Naive thymus-derived CD8-positive, alpha-beta T cell (primary cell): ENCODE results near the gene LRRC23. TPM values are rescaled to one million over a fixed set of nuclear protein-coding genes. Genes with fewer than 3 reads are reported as not detected.

Experiments
- ATAC-seq, 2 donors: fragments of 150-1000 bp; cut with Tn5 transposase in 1 of 2; sonication (Bioruptor Pico), chemical (Tn5 transposase) in 1 of 2; 1 replicate in 1 of 2; 2 replicates in 1 of 2; pipeline ENCODE4 v1.10.0; 2021; ENCODE audit warnings: mild to moderate bottlenecking in 2 of 2, moderate library complexity in 2 of 2
- POLR2A ChIA-PET: fragments of 350-600 bp; sonication (Branson Sonifier 250); formaldehyde crosslinking; loops from one replicate; lab custom pipeline; 2021; ENCODE audit warnings: antibody characterized with exemption; lab: Charles Lee
- DNase-seq, 10 donors: peaks; one replicate each; pipeline versions ENCODE4 v3.0.0 to v3.0.0-alpha.2; 2020 to 2022
- H3K27ac Mint-ChIP-seq, 10 donors: one replicate each; pipeline ENCODE4 v1.8.0; 2020 to 2022; ENCODE audit warnings: mild to moderate bottlenecking in 10 of 10, mixed read lengths in 10 of 10, moderate library complexity in 4 of 10, inconsistent platforms in 1 of 10
- H3K27me3 Mint-ChIP-seq, 5 donors: one replicate each; pipeline ENCODE4 v1.8.0; 2021 to 2022; ENCODE audit warnings: mixed read lengths in 5 of 5
- H3K36me3 Mint-ChIP-seq, 3 donors: one replicate each; pipeline ENCODE4 v1.8.0; 2020 to 2022; ENCODE audit warnings: mixed read lengths in 3 of 3, mild to moderate bottlenecking in 2 of 3, inconsistent platforms in 1 of 3
- H3K4me1 Mint-ChIP-seq, 4 donors: one replicate each; pipeline ENCODE4 v1.8.0; 2021 to 2022; ENCODE audit warnings: mixed read lengths in 4 of 4
- H3K4me3 Mint-ChIP-seq, 10 donors: one replicate each; pipeline ENCODE4 v1.8.0; 2020 to 2022; ENCODE audit warnings: mild to moderate bottlenecking in 10 of 10, mixed read lengths in 10 of 10, moderate library complexity in 6 of 10, inconsistent platforms in 1 of 10
- H3K9me3 Mint-ChIP-seq, 9 donors: one replicate each; pipeline ENCODE4 v1.8.0; 2020 to 2022; ENCODE audit warnings: mixed read lengths in 9 of 9, mild to moderate bottlenecking in 3 of 9, inconsistent platforms in 1 of 9, moderate library complexity in 1 of 9
- polyA plus RNA-seq, 3 donors: library from polyadenylated mRNA; unstranded; fragments of 300-500 nt; fragmentation: Illumina TruSeq; gene quantifications; one replicate each; pipeline ENCODE4 v1.2.3, GENCODE V29; 2021
- total RNA-seq, 8 experiments: library from RNA in 2 of 8; stranded (reverse) in 2 of 8; gene quantifications; one replicate each; pipeline ENCODE4 v1.2.3 and lab custom pipeline; 2021 to 2026

Gene LRRC23
- total and polyA plus RNA-seq, 5 experiments from 2014 or later: 4.7 to 10.5 (median 9.9) TPM

DNA sequence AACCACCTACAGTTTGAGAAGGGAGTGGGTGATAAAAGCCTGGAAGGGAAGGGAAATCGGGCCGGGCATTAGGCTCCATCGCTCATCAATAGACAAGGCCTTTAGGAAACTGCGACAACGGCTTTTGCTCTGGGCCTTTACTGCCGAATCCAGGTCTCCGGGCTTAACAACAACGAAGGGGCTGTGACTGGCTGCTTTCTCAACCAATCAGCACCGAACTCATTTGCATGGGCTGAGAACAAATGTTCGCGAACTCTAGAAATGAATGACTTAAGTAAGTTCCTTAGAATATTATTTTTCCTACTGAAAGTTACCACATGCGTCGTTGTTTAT lies 38.7 kb downstream of the LRRC23 start:
- no peaks in the 10 kb centered on the region for H3K9me3 Mint-ChIP-seq
- peaks cover 0 to 3% (median 0%) of the 10 kb centered on the region in 3 donors for H3K36me3 Mint-ChIP-seq
- no peaks in the 10 kb centered on the region for H3K27me3 Mint-ChIP-seq
- peak in 9 of 10 donors; percentile 63 to 94 (median 83) for DNase-seq
- peak overlapping the region; percentile 93 to 99 (median 98) for H3K4me3 Mint-ChIP-seq
- H3K27ac Mint-ChIP-seq: peak overlapping the region; percentile 97 to 100 (median 99)
- POLR2A ChIA-PET: interaction anchor here (0.6 to 18.4 kb wide), 37 partner anchors 7 to 993 kb away, joined by 3 to 1315 read pairs (median 7); partner anchors contain the start of genes ATN1, C1RL, CDCA3 and COPS7A
- H3K4me1 Mint-ChIP-seq: peaks cover 26 to 66% (median 58%) of the 10 kb centered on the region in 4 donors
- peak; percentile 64 to 73 for ATAC-seq

DNA sequence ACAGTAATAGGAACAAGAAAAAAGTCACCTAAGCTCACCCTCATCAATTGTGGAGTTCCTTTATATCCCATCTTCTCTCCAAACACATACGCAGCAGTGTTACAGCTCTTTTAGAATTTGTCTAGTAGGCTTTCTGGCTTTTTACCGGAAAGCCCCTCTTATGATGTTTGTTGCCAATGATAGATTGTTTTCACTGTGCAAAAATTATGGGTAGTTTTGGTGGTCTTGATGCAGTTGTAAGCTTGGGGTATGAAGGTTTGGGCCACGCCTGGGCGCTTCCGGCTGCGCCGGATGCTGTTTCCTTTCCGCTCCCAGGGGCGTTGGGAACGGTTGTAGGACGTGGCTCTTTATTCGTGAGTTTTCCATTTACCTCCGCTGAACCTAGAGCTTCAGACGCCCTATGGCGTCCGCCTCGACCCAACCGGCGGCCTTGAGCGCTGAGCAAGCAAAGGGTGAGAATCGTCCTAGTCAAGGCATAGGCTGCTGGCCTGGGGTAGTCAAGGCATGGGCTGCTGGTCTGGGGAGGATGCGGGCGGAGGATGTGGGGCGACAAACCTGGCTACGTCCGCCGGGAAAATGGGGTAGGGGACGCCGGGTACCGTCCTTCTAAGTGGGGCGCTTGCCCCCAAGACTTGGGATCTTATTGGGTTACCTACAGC lies 39.2 kb downstream of the LRRC23 start, which contains the start of the genes C12orf57 and RNU7-1:
TSS of gene C12orf57 (plus strand) at position 301 of the 659 bp plus-strand sequence. CDS start at position 401, 100 bp downstream.
TSS of gene RNU7-1 (plus strand) at position 95 of the 659 bp plus-strand sequence.
- peak; percentile 57 to 93 (median 80) for DNase-seq
- H3K4me3 Mint-ChIP-seq: peak within 1 kb of the TSS; percentile 93 to 99 (median 98)
- ATAC-seq: peak; percentile 63 to 73
- no peaks in the 10 kb centered on the region for H3K27me3 Mint-ChIP-seq
- peaks cover 27 to 71% (median 63%) of the 10 kb centered on the region in 4 donors for H3K4me1 Mint-ChIP-seq
- peaks cover 0 to 3% (median 0%) of the 10 kb centered on the region in 3 donors for H3K36me3 Mint-ChIP-seq
- H3K27ac Mint-ChIP-seq: peak within 1 kb of the TSS; percentile 97 to 100 (median 99)
- POLR2A ChIA-PET: interaction anchor here (0.6 to 18.4 kb wide), 39 partner anchors 8 to 993 kb away, joined by 3 to 1315 read pairs (median 6); partner anchors contain the start of genes ATN1, C1RL, CDCA3 and COPS7A
- no peaks in the 10 kb centered on the region for H3K9me3 Mint-ChIP-seq

DNA sequence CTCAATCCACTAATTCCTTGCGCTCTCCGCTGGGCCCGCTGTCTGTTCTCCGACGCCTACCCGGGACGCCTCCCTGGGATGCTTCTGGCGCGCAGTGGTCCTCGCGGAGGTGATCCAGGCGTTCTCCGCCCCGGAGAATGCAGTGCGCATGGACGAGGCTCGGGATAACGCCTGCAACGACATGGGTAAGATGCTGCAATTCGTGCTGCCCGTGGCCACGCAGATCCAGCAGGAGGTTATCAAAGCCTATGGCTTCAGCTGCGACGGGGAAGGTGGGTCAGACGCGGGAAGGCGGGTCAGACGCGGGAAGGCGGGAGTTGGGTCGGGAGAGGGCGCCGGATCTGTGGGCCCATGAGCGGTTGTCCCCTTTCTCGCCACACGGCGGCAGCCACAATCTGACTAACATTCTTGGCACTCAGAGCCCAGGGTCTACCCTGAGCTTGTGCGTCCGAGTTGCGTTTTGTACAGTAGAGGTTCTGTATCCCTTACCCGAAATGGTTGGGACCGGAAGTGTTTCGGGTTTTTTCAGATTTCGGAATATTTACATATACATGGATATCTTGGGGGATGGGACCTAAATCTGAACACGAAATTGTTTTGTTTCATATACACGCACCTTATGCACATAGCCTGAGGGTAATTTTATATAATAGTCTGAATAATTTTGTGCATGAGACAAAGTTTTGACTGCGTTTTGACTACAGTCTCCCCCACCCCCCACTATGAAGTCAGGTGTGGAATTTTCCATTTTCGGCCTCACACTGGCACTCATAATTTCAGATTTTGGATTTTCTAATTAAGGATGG lies 40.0 kb downstream of the LRRC23 start:
- ATAC-seq (peak; percentile 49 to 55), DNase-seq (peak; percentile 65 to 94 (median 84))
- Mint-ChIP-seq H3K4me3 (peak overlapping the region; percentile 93 to 99 (median 98)), H3K9me3 (no peaks in the 10 kb centered on the region), H3K27ac (peak overlapping the region; percentile 97 to 100 (median 99)), H3K4me1 (peaks cover 32 to 78% (median 66%) of the 10 kb centered on the region in 4 donors), H3K36me3 (no peaks in the 10 kb centered on the region), H3K27me3 (no peaks in the 10 kb centered on the region)
- POLR2A ChIA-PET: interaction anchor here (0.6 to 18.4 kb wide), 32 partner anchors 7 to 992 kb away, joined by 3 to 1315 read pairs (median 8); partner anchors contain the start of genes ATN1, C1RL, CDCA3 and COPS7A

DNA sequence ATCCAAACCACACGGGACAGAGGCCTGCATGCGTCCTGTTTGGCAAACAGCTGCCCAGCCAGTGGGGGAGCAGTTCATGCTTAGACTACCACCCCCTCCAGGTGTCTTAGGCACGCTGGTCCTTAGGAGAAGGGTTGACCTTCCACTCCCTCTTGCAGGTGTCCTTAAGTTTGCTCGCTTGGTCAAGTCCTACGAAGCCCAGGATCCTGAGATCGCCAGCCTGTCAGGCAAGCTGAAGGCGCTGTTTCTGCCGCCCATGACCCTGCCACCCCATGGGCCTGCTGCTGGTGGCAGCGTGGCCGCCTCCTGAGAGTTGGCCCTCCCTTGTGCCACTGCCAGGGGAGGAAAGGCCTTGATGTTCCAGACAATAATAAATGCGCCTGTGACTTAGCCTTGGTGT lies 41.0 kb downstream of the LRRC23 start:
- peak in 1 of 10 donors; percentile 60 for DNase-seq
- H3K36me3 Mint-ChIP-seq: no peaks in the 10 kb centered on the region
- H3K4me1 Mint-ChIP-seq: peaks cover 36 to 84% (median 76%) of the 10 kb centered on the region in 4 donors
- no peak for ATAC-seq
- H3K4me3 Mint-ChIP-seq: peak overlapping the region; percentile 93 to 99 (median 98)
- H3K27ac Mint-ChIP-seq: peak overlapping the region in 9 of 10 donors; percentile 98 to 100 (median 99)
- POLR2A ChIA-PET: interaction anchor here (0.6 to 18.4 kb wide), 15 partner anchors 8 to 350 kb away, joined by 3 to 1315 read pairs (median 17); partner anchors contain the start of genes ATN1, C1RL, EMG1 and LPCAT3
- H3K9me3 Mint-ChIP-seq: no peaks in the 10 kb centered on the region
- H3K27me3 Mint-ChIP-seq: no peaks in the 10 kb centered on the region

DNA sequence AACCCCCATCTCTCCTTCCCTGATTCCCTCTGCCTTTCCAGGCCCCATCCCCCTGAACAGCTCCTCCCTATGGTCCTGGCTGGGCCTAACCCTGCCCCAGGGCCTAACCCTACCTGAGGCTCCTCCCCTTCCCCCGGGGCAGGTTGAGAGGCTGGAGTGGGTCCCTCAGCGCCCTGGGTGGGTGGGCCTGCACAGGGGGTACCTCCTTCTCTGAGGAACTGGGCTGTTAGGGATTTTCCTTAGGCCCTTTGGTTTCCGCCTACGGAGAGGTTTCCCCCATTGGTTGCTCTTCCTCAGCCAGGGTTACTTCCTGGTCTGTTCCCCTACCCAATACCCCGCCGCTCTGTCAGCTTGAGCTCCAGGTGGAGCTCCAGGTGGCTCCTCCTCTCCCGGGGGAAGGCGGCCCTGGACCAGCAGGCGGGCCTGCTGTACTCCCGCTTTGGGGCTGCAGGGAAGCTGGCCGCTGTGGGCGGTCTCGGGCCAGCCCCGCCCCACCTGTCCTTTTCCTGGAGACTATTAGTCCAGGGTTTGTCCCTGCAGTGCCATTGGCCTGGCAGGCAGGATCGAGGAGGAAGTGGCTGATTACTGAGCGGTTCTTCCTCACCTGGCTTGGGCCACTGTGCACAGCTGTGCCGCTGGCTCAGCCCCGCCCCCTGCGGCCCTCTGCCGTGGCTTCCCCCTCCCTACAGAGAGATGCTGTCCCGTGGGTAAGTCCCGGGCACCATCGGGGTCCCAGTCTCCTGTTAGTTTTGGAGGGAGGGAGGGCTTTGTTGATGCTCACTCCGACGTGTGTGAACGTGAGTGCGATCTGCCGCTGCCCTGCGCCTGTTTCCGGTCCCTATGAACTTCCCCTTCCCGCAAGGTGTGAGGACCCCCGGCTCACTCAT lies 41.7 kb downstream of the LRRC23 start:
- Mint-ChIP-seq H3K27ac (peak overlapping the region; percentile 98 to 100 (median 98)), H3K9me3 (no peaks in the 10 kb centered on the region), H3K36me3 (no peaks in the 10 kb centered on the region), H3K4me3 (peak overlapping the region; percentile 93 to 99 (median 98)), H3K4me1 (peaks cover 38 to 87% (median 80%) of the 10 kb centered on the region in 4 donors), H3K27me3 (no peaks in the 10 kb centered on the region)
- peak in 1 of 2 donors; percentile 6 for ATAC-seq
- POLR2A ChIA-PET: interaction anchor here (0.8 to 18.4 kb wide), 15 partner anchors 9 to 167 kb away, joined by 3 to 1315 read pairs (median 6); partner anchors contain the start of genes ATN1, C1RL, EMG1 and LPCAT3
- DNase-seq: peak in 8 of 10 donors; percentile 44 to 76 (median 55)

DNA sequence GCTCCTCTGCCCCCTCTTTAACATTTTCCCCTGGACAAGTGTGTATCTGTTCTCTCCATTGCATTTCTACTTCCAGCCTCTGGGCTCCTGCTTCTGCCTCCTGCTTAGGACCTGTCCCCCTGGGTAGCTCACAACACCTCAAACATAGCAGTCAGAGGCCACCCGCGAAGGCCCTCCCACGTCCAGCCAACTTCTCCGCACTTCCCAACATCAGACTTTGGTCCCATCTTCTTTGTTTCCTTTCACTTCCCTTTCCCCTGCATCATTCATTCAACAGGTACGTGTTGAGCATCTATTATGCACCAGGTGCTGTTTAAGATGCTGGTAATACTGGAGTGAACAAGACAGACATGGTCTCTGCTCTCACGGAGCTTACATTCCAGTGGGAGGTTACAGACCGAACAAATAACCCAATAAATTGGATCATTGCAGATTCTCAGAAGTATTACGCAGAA lies 42.3 kb downstream of the LRRC23 start:
- POLR2A ChIA-PET: interaction anchor here (0.5 to 18.4 kb wide), 12 partner anchors 10 to 412 kb away, joined by 3 to 1315 read pairs (median 4); partner anchors contain the start of genes EMG1, ENO2, LPCAT3 and PHB2
- DNase-seq (no peak), ATAC-seq (no peak)
- Mint-ChIP-seq H3K36me3 (peaks cover 0 to 2% (median 2%) of the 10 kb centered on the region in 3 donors), H3K4me3 (peak overlapping the region; percentile 93 to 99 (median 98)), H3K27me3 (no peaks in the 10 kb centered on the region), H3K9me3 (no peaks in the 10 kb centered on the region), H3K27ac (peak overlapping the region; percentile 98 to 100 (median 98)), H3K4me1 (peaks cover 41 to 90% (median 80%) of the 10 kb centered on the region in 4 donors)

DNA sequence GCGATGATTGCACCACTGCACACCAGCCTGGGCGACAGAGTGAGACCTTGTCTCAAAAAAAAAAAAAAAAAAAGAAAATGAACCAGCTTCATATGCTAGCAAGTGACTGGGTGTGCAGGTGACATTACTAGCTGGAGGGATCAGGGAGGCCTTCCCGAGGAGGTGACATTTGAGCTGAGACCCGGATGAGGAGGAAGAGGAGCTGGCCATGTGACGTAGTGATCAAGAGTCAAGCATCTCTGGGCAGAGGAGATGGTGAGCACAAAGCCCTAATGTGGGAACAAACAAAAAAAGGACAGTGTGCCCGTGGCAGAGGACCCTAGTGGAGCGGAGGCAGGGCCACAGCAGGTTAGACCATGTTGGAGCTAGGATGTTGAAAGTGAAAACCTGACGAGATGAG lies 43.0 kb downstream of the LRRC23 start:
- Mint-ChIP-seq H3K36me3 (peaks cover 4 to 9% (median 7%) of the 10 kb centered on the region in 3 donors), H3K27me3 (no peaks in the 10 kb centered on the region), H3K4me3 (peak overlapping the region; percentile 16 to 99 (median 78)), H3K27ac (peak overlapping the region; percentile 98 to 100 (median 98)), H3K4me1 (peaks cover 41 to 91% (median 77%) of the 10 kb centered on the region in 4 donors), H3K9me3 (no peaks in the 10 kb centered on the region)
- DNase-seq (peak in 1 of 10 donors; percentile 8), ATAC-seq (no peak)
- POLR2A ChIA-PET: interaction anchor here (0.5 to 18.4 kb wide), 12 partner anchors 10 to 413 kb away, joined by 3 to 1315 read pairs (median 4); partner anchors contain the start of genes EMG1, ENO2, LPCAT3 and PHB2

DNA sequence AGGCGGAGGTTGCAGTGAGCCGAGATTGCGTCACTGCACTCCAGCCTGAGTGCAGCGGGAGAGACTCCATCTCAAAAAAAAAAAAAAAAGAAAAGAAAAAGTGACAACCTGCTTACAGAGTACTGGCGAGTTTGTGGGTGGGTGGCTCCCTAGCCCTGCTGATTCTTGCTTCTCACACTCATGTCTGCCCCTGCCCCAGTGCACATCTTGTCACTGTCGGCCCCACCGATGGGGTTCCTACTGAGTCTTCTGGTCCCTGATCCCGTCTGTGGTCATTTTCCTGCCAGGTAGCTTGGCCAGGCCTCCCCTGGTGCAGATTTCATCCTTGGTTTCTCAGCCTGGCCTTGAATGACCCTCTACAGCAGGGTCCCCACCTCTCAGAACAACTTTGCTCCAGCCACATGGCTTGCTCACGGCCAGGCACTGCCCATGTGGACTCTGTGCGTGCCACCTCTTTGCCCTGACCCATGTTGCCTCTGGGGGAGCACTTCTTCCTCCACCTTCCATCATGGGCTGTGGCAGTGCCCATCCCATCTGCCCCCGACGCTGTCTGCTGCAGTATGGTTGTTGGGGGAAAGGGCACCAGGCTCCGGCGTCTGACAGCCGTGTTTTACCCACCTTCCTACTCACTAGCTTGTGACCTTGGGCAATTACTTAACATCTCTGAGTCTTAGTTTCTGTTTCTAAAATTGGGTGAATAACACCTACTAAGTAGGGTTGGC lies 44.4 kb downstream of the LRRC23 start:
- DNase-seq (peak in 1 of 10 donors; percentile 68), ATAC-seq (no peak)
- Mint-ChIP-seq H3K27ac (peak overlapping the region; percentile 95 to 100 (median 98)), H3K4me3 (peak overlapping the region; percentile 38 to 99 (median 74)), H3K36me3 (peaks cover 9 to 20% (median 14%) of the 10 kb centered on the region in 3 donors), H3K9me3 (no peaks in the 10 kb centered on the region), H3K27me3 (no peaks in the 10 kb centered on the region), H3K4me1 (peaks cover 38 to 93% (median 76%) of the 10 kb centered on the region in 4 donors)
- POLR2A ChIA-PET: interaction anchor here (0.8 to 18.4 kb wide), 7 partner anchors 11 to 313 kb away, joined by 3 to 1315 read pairs (median 5); partner anchors contain the start of genes LPAR5, SPSB2 and TPI1

DNA sequence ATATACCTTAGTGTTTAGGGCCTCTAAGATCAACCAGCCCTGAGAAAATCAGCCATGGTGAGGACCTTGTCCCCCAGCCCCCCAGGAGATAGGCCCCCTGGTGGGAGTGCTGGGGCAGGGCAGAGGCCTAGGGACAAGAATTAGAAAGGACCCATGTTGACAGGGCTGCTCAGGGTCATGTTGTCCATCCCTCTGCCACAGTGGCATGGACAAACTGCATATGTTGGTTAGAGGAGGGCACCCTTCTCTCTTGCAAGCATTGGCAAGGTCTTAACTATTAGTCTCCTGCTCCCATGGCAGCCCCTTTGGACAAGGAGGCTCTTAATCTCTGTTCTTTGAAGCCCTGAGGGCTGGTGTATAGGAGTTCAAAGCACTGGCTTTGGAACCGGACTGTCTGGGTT lies 45.8 kb downstream of the LRRC23 start:
- Mint-ChIP-seq H3K27me3 (no peaks in the 10 kb centered on the region), H3K4me1 (peaks cover 43 to 93% (median 79%) of the 10 kb centered on the region in 4 donors), H3K27ac (peak overlapping the region; percentile 93 to 99 (median 98)), H3K36me3 (peaks cover 9 to 31% (median 14%) of the 10 kb centered on the region in 3 donors), H3K9me3 (no peaks in the 10 kb centered on the region), H3K4me3 (peak overlapping the region; percentile 98 to 100 (median 98))
- DNase-seq: peak in 2 of 10 donors; percentile 44 to 69
- peak in 1 of 2 donors; percentile 15 for ATAC-seq
- POLR2A ChIA-PET: interaction anchor here (0.6 to 18.4 kb wide), 10 partner anchors 7 to 83 kb away, joined by 3 to 1315 read pairs (median 7); partner anchors contain the start of genes C12orf57, RNU7-1, SPSB2 and TPI1
